ENCODE data around the gene EIF3F.

GRCh38 chr11:8026982-8027381 is 39.8 kb downstream of the EIF3F start:
- TF ChIP-seq, protein P1, sequence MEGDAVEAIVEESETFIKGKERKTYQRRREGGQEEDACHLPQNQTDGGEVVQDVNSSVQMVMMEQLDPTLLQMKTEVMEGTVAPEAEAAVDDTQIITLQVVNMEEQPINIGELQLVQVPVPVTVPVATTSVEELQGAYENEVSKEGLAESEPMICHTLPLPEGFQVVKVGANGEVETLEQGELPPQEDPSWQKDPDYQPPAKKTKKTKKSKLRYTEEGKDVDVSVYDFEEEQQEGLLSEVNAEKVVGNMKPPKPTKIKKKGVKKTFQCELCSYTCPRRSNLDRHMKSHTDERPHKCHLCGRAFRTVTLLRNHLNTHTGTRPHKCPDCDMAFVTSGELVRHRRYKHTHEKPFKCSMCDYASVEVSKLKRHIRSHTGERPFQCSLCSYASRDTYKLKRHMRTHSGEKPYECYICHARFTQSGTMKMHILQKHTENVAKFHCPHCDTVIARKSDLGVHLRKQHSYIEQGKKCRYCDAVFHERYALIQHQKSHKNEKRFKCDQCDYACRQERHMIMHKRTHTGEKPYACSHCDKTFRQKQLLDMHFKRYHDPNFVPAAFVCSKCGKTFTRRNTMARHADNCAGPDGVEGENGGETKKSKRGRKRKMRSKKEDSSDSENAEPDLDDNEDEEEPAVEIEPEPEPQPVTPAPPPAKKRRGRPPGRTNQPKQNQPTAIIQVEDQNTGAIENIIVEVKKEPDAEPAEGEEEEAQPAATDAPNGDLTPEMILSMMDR (conservative IDR thresholded peaks at IDR 0.05; ENCODE audit: low read depth, low read length) = no peak
- TF ChIP-seq RFX5 (IDR thresholded peaks at IDR 0.05; ENCODE audit: low read depth, low read length) (no peak), SMC3 (IDR thresholded peaks at IDR 0.05; ENCODE audit: low read depth, low read length) (no peak), POLR2A (IDR thresholded peaks at IDR 0.05; ENCODE audit: low read depth, low read length) (no peak), NFE2L2 (IDR thresholded peaks at IDR 0.05; ENCODE audit: low read depth, low read length) (no peak)
- TF ChIP-seq, protein P2, sequence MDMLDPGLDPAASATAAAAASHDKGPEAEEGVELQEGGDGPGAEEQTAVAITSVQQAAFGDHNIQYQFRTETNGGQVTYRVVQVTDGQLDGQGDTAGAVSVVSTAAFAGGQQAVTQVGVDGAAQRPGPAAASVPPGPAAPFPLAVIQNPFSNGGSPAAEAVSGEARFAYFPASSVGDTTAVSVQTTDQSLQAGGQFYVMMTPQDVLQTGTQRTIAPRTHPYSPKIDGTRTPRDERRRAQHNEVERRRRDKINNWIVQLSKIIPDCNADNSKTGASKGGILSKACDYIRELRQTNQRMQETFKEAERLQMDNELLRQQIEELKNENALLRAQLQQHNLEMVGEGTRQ (IDR thresholded peaks at IDR 0.05; ENCODE audit: low read depth, low read length) = no peak
- TF ChIP-seq, protein P3, sequence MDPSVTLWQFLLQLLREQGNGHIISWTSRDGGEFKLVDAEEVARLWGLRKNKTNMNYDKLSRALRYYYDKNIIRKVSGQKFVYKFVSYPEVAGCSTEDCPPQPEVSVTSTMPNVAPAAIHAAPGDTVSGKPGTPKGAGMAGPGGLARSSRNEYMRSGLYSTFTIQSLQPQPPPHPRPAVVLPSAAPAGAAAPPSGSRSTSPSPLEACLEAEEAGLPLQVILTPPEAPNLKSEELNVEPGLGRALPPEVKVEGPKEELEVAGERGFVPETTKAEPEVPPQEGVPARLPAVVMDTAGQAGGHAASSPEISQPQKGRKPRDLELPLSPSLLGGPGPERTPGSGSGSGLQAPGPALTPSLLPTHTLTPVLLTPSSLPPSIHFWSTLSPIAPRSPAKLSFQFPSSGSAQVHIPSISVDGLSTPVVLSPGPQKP (IDR thresholded peaks at IDR 0.05; ENCODE audit: borderline replicate concordance, low read depth, low read length) = no peak
